ENCODE data around the gene MSI2.

Gene MSI2

DNA sequence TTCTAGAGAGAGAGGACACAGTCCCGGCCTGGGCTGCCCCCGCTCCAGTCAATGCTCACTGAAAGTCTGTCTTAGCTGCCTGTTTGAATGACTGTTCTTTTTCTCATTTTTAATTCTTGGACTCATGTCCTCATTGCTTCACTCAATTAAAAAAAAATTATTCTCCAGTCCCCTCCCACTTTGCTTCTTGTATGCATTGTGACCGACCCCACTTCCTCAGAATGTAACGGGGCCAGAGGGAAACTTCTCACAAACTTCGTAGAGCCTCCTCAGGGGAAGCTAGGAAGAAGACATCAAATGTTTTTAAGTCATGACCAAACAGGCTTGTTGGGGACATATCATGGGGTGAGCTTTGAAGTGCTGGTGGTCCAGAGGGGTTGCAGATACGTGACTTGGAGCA, 375.5 kb downstream of the MSI2 start:
- no peak for DNase-seq

DNA sequence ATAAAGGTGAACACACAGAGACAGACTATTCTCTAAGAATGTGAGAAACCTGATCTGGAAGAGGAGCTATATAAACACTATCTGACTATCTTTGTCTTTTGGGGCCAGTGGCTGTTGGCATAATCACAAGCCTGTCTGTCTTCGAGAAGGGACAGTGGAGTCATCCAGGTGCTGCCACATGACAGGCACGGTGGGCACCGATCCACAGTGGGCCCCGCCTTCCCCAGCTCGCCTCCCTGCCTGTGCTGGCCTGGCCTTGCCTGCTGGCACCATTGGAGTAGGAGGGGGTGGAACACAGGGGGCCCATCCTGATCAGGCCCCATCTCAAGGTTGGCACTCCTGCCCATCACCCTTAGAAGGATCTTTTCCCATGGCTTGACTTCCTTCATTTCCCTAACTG, 376.0 kb downstream of the MSI2 start:
- DNase-seq = no peak

DNA sequence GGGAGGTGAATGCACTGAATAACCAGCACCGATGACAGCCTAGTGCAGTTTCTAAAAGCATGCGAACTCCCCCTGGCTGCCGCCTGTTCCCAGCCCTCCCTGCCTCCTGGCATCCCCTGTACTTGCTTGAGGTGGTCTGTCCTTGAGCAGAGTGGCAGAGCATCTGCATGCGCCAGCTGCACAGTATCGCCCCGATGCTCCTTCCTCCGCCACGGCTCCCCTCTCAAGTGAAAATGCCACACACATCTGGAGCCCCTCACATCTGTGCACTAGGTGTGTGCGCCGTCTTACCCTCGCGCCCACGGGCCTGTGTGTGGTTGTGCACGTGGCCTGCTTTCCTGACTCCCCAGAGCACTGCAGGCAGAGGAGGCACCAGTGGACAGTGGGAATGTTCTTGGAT, 376.9 kb downstream of the MSI2 start:
- DNase-seq = no peak

DNA sequence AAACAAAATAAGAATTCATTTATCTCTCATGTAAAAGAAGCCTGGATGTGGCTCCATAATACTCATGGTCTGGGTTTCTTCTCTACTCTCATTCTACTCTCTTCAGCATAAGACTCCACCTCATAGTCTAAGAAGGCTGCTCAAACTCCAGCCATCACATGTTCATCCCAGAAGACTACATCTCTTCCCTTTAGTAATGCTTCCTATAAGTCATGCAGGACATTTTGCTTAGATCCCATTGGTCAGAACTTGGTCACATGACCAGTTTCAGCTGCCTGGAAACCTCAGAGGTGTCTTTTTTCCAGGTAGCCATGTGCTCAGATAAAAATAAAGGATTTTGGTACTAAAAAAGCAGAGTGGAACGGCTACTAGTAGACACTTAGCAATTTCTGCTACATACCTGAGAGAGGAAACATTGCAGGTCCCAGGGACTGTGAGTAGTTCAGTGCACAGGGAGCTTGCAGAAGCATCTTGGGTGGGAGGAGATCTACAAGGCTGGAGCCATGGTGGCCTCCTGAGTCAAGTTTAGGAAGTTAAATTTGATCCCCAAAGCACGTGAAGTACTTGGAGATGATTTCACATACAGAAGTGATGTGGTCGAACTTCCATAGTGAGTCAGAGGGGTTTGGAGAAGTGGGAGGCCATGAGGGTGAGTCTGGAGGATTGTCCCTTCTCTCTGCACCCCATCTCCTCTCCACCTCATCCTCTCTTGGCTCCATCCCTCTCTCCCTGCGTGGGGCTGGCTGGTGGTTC, 378.6 kb downstream of the MSI2 start:
- DNase-seq = no peak

DNA sequence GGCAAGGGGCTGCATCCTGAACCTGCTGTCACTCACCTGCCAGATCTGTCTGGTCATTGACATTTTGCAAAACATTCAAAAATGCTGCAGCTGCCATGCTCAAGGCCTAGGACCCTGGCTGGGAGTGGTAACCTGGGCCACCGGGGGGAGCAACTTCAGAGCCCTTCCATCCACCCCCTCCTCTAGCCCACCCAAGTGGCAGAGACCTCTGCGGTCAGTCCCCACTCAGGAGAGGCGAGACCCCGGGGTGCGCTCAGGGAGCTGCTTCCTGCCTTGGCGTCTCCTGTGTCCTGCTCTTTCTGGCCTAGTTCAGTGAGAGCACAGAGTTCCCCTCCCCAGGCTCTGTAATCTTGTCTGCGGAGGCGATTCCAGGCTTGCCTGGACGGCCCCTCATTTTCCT, 380.0 kb downstream of the MSI2 start:
- DNase-seq = no peak

DNA sequence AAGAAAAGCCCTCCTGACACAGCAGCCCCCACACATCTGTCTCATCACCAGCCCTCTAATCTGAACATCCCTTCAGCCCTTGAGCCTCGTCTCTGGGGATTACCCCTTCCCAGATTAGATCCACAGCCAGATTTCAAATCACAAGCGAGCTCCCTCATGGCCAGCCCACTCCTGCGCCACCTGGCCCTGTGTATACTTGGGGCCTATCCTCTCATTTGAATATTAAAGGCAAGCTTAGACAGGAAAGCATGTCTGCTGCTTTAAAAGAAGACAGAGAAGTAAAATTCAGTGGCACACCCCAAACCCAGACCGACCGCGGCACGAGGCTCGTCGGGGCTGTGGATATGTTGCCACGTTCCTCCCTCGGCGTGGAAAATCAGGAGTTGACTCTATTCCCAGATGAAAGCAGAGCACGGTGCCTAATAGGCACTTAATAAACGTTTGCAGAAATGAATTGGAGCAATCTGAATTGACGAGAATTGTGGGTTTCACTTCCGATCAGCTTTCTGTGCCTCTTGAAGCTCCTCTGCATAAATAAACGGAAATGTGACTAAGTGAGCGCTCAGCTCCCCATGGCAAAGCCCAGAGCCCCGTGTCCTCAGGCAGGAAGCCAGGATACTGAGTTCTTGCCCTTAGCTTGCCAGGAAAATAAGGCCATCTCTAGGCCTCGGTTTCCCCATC, 380.8 kb downstream of the MSI2 start:
- DNase-seq = no peak

DNA sequence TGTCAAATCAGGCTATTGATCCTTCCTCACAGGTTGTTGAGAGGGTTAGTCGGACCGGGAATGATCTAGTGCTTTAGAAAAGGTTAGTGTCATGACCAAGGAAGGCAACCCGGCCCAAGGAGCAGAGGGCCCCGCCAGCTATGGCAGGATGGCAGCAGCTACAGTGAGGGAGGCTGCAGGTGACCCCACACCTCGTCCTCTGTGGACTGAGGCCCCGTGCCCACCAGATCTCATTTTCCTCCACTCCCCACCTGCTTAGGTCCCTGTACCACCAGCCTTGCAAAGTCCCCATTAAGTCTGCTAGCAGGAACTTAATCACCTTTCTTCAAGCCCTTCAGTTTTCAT, 381.3 kb downstream of the MSI2 start:
- no peak for DNase-seq

DNA sequence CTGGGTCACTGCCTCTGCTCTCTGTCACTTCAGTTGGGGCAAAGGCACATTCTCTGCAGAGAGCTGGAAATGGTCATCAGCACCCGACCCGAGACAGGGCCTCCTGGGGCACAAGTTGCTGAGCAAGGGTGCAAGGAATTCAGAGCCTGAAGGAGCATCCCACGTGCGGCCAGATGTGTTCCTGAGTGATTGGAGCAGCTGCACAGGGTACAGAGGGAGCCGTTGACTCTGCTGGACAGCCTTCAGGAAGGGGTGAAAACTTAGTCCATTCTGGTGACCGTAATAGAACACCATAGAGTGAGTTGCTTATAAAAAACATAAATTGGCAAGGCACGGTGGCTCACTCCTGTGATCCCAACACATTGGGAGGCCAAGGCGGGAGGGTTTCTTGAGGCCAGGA, 382.0 kb downstream of the MSI2 start:
- DNase-seq = no peak

DNA sequence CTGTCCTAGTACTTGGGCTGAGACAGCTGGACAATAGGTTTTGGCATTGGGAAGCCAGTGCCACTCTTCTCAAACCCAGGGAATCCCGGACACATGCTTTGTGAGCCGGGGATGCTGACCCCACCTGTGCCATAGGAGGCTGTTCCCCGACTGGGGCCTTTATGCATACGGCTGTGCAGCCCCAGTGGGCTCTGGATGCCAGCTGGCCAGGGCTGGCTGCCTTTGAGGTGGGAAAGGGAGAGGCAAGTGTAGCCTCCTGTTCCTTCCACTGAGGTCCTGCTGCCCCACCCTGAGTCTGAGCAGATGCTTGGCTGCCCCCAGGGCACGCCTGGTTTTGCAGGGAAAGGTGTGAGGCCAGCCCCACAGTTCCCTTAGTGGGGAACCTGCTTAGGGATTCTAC, 383.1 kb downstream of the MSI2 start:
- no peak for DNase-seq

DNA sequence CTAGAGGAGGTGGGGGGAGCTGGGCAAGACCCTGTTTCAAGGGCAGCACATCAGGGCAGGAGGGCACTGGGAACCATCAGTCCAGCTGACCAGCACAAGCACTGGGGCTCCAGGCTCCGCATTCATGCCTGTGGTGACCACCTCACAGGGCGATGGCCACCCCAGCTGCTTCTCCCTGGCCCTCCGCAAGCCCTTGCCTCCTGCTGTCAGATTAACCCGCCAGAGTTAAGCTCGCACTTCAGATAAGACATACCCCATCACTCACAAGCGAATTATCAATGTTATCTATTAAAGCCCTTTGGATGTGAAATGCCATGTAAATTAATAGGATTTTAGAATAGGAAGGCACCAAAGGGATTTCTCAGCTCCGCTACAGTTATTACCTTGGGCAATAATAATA, 383.8 kb downstream of the MSI2 start:
- no peak for DNase-seq

DNA sequence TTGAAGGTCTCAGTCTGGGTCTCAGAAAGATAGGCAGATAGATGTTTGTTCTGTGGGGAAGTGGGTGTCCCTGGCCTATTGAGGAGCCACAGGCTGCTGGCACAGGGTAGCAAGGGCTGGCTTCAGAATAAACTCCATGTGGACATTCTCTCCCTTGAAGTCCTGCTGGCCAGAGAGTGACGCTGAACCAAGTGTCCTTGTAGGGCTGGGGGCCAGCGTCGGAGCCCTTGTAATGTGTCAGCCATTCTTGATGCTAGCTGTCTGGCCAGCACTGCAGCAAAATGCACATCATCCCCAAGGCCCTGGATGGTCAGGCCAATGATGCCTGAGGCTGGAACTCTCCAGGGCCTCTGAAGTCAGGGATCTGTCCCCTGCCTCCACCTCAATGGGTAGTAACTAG, 385.4 kb downstream of the MSI2 start:
- no peak for DNase-seq

DNA sequence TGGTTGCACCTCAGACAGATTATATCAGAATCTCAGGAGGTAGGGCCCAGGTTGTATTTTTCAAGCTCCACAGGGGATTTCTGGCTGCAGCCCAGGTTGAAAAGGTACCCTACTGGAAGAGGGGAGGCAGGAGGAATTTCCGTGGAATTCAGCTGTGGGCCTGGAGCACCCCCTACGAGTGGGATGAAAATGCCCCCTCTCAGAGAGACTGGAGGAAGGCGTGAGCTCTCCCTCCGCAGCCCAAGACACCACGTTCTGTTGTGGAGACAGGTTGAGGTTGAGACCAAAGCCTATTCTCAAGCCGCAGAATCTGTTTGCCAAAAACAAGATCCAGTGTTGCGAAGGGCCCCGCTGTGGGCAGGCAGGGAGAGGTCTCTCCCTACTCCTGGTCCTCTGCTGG, 386.7 kb downstream of the MSI2 start:
- no peak for DNase-seq

DNA sequence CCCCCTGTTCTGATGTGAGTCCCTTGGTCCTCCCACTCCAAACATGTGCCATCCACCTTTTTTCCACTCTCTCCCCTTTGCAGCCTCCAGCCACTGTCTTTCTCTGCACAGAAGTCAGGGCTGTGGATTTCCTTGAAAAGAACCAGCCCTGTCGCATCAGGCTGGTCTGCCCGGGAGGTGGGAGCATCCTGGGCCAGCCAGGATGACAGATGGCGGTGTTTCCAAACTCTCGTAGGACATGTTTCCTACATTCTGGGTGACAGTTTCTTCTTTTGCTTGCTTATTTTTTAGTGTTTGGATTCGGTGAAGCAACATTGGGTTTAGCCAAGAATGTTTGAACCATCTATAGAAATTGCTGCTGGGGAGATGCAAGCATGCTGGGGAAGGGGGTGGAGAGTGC, 388.0 kb downstream of the MSI2 start:
- no peak for DNase-seq

DNA sequence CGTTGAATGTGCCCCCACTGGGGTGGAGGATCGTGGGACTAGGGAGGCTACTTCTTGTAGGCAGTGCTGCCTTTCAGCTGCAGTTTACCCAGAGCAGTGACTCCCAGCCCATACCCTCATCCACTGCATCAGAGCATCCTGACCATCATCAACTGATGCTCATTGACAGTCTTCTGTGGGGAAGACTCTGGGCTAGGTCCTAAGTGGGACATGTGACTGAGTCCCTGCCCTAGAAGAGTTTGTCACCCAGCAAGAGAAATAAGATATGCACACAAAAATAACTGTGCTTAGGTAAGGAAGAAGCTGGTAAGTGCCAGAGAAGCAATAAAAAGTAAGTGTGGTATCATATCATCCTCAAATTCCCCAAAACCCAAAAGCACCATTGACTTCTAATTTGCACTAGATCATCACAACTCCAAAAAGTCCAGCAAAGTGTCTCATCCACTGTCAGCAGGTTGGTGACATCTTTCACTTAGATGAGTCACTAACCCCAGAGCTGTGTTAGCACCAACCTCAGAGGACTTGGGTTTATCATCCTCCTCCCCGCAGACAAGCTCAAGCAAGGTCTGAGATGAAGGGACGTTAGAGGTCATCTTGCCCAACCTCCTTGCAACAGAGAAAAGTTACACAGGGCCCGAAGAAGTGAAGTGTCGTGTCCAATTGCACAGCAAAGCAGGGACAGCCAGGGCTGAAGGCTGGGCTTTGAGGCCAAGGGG, 389.8 kb downstream of the MSI2 start:
- DNase-seq = no peak

DNA sequence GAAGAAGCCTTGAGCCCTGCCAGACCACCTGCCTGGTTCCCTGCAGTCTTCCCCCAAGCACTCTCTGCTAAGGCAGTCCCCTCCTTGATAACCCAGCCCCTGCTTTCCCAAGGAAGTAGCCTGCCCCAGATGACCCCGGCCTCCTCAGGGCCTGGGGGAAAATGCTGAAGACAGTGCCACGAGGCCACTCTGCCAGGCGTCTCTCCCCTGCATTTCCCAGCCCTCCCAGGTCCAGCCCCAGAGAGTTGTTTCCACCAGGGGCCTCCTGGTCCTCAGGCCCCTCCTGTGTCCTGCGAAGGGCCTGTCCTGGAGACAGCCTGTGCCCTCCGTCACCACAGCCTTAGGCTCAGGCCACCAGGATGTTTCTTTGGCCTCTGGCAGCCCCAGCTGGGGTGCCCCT, 392.4 kb downstream of the MSI2 start:
- DNase-seq = no peak

DNA sequence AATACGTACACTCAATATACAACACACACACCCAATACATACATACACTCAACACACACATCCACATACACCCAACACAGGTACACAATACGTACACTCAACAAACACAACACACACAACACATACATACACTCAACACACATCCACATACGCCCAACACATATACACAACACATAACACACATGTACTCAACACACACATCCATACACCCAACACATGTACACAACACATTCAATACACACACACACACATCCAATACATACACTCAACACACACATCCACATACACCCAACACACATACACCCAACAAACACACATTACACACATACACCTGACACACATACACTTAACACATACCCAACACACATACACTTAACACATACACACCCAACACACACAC, 392.9 kb downstream of the MSI2 start:
- DNase-seq = no peak

DNA sequence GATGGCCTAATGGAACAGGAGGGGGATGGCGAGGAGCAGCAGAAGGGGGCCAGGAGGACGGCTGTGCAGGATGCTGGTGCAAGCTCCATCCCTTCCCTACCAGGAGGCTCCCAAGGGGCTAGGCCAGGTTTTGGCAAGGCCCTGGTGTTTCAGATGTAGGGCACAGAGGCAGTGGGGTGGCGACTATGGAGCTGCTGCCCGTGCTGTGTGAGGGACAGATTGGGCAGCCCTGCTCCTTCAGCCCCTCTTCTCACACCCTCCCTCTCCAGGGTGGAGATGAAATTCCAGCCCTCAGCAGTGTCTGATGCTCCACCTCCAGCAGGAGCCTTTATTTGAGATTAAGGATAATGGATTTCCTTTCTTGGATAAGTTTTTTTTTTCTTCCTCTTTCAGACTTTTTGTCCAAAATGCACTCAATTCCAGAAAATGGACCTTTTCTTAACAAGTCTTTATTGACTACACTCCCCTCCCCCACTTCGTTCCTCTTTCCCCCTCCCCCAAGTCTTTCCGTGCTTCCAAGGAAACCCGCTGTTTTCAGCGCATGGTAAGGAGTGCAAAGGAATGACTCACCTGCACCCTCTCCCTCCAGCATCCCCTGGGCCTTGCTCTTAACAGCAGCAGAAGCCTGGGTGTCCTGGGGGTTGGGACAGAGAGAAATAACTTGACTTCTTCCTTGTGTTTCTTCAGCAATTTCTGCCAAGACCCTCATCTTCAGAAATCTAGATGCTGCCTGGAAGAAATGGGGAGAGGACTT, 393.6 kb downstream of the MSI2 start:
- no peak for DNase-seq

DNA sequence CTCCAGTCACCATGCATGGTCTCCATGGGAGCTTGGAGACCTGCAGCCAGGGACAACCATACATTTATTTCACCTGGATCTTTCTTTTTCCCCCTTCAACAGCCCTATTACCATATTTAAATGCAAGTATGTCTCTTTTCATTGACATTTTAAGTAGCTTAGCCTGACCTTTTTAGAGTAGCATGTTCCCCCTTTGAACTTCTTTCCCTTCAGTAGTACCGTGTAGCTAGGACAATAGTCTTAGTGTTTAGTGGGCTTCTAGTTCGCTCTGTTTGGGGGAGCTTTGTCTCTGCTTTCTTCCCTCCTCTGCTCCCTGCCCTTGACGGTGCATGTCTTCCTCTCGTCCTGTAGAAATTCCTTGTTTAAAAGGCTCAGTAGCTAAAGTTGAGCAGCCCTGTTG, 394.2 kb downstream of the MSI2 start:
- DNase-seq = no peak

DNA sequence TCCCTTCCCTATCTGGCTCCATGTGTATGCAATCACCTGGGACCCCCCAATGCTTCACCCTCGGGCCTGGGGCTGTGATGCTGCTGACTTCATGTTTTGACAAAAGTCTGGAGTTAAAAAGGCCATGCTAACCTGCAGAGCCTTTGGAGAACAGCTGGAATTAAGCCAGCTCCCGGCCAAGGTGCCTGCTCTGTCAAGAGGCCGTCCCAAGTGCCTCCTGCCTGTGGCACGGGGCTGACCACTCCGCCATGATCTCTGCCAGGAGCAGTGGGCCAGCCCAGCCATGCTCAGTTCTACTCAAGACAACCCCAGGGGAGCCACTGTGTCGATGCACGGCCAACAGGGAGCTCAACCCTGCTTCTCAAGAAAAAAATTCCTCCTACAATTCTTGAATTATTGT, 395.1 kb downstream of the MSI2 start:
- no peak for DNase-seq

DNA sequence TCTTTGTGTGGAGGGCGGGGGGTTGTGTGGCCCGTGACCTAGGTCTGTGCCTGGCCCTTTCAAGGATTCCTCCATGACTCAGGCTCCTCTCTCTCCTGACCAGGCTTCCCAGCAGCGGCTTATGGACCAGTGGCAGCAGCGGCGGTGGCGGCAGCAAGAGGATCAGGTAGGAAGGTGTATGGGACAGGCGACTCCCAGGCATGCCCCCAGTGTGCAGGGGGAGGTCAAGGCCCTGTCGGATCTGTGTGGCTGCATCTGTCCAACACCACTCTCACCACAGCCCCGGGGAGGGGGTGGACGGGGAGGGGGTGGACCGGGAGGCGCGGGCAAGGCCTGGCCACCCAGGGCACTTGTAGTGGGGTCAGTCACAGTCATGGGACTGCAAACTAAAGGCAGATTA, 395.7 kb downstream of the MSI2 start:
- DNase-seq = no peak

DNA sequence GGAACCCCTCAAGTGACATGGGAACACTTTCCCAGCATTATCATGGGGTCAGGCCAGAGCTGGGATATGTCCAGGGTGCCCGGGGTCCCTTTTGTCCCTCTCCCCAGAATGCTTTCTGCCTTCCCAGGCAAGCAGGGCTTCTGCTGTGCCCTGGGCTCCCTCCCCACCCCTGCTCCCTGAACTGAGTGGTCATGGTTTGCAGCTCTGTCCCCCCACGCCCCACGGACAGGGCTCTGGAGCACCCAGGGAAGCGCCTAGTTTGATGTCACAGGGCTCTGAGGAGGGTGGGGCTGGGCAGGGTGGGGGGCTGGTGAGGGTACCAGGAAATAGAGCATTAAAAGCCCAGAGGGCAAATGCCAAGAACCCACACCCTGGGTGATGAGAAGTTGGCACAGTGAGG, 396.5 kb downstream of the MSI2 start:
- no peak for DNase-seq

DNA sequence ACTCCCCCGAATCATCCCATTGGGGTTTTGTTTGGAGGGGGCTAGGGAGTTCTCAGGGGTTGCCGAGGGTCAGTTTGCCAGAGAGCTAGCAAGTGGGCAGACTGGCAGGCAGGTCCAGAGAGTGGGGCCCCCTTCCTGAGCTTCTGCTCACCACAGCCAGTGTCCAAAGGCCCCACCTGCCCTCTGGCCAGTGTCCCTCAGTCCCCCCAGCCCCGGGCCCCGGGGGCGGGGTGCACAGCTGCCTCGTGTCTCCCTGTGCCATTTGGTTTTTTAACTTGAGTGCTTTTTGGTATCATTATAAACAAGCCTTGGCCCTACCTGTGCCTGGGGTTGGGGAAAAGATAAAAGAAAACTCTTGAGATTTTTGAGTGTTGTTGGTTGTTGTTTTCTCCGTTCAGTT, 397.0 kb downstream of the MSI2 start:
- no peak for DNase-seq

DNA sequence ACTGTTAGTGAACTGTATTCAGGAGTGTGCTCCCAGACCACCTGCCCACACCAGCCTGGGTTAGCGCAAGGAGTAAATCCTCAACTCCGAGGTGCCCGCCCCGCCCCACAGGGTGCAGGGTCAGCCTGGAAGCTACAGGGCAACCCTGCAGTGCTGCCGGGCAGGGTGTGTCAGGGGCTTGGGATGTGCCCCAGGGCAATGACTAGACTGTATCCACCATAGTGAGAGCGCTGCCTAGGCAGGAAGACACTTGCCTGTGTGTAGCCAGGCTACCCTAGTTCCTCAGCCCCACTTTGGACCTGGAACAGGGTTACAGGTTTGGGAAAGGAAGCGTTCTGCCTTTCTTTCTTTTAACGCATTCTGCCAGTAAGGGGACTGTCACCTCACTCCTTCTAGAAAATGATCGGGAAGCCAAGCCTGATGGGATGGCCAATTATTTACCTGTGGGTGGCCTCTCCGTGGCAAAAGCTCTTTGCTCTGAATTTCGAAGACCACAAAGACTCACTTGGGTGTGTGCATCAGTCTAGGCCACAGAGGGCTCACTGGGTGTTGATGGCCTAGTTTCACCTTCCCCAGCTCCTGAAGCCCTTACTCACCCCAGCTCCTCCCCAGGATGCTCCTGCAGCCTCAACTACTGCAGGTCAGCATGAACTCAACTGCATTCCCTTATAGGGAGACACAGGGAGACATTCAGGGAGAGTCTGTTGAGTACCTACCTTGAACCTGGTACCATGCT, 397.9 kb downstream of the MSI2 start:
- DNase-seq = no peak

All from CD4-positive, alpha-beta T cell treated with Interleukin-15 for 1 hour (primary cell).